ENCODE measurements around the gene PRDM1.

- TF ChIP-seq CTCF (IDR thresholded peaks at IDR 0.05; ENCODE audit: insufficient read depth, low read depth, low read length), result no peak
- no peak for TF ChIP-seq EZH2 (IDR thresholded peaks at IDR 0.05; ENCODE audit: insufficient read depth, low read length)
These were observed 32.5 kb upstream of the PRDM1 start for GRCh38 chr6:106053484-106054205.
